Loucy (cell line): ENCODE measurements around the gene PSMA6.

ENCODE experiments used
- H2AFZ ChIP-seq: fragments of 200-600 bp; sonication (generic); 2 replicates; pipeline ENCODE4 v1.6.0; 2016; ENCODE audit warnings: antibody characterized with exemption, mild to moderate bottlenecking, low read length, moderate library complexity
- H3F3A ChIP-seq: fragments of 200-600 bp; 2 replicates; pipeline ENCODE4 v1.6.0; 2016; ENCODE audit warnings: antibody characterized with exemption, low read depth, mild to moderate bottlenecking
- H3K27me3 ChIP-seq: fragments of 200-600 bp; sonication (generic); 2 replicates; pipeline ENCODE4 v1.6.1; 2014; ENCODE audit warnings: low read length, mild to moderate bottlenecking; ENCODE audit not compliant: insufficient read depth, poor library complexity, severe bottlenecking
- H3K36me3 ChIP-seq: fragments of 200-600 bp; sonication (generic); 2 replicates; pipeline ENCODE4 v1.6.1; 2016; ENCODE audit warnings: low read length; ENCODE audit not compliant: insufficient read depth
- H3K4me1 ChIP-seq: fragments of 200-600 bp; sonication (generic); 2 replicates; pipeline ENCODE4 v1.5.1; 2014; ENCODE audit warnings: low read length, mild to moderate bottlenecking; ENCODE audit not compliant: insufficient read depth, poor library complexity, severe bottlenecking
- H3K4me2 ChIP-seq: fragments of 200-600 bp; sonication (generic); 2 replicates; pipeline ENCODE4 v1.6.0; 2014; ENCODE audit warnings: antibody characterized with exemption, low read length, low read depth, mild to moderate bottlenecking; ENCODE audit not compliant: poor library complexity, severe bottlenecking
- H3K4me3 ChIP-seq: fragments of 200-600 bp; sonication (generic); 2 replicates; pipeline ENCODE4 v1.5.1; 2014; ENCODE audit warnings: low read length, mild to moderate bottlenecking, mixed read lengths; ENCODE audit not compliant: poor library complexity, severe bottlenecking
- H3K79me2 ChIP-seq: fragments of 200-600 bp; sonication (generic); 2 replicates; pipeline ENCODE4 v1.6.1; 2014; ENCODE audit warnings: low read length; ENCODE audit not compliant: insufficient read depth
- H3K9ac ChIP-seq: fragments of 200-600 bp; sonication (generic); 2 replicates; pipeline ENCODE4 v1.6.0; 2014; ENCODE audit warnings: mild to moderate bottlenecking, low read depth, low read length, moderate library complexity; ENCODE audit not compliant: poor library complexity, severe bottlenecking
- H3K9me2 ChIP-seq: fragments of 200-600 bp; sonication (generic); replicated peaks from 2 replicates; pipeline ENCODE4 v1.6.1; 2016; ENCODE audit warnings: low read depth, low read length, mixed read lengths
- H3K9me3 ChIP-seq: fragments of 200-600 bp; sonication (generic); 2 replicates; pipeline ENCODE4 v1.6.1; 2014; ENCODE audit warnings: mild to moderate bottlenecking, antibody characterized with exemption, low read length, low read depth; ENCODE audit not compliant: insufficient read depth
- H4K20me1 ChIP-seq: fragments of 200-600 bp; sonication (generic); 2 replicates; pipeline ENCODE4 v1.6.0; 2014; ENCODE audit warnings: antibody characterized with exemption, low read length, mild to moderate bottlenecking; ENCODE audit not compliant: insufficient read depth, poor library complexity, severe bottlenecking
- EZH2phosphoT487 ChIP-seq: fragments of 200-600 bp; IDR thresholded peaks from 2 replicates; pipeline ENCODE4 v1.6.1; 2018; ENCODE audit warnings: antibody characterized with exemption, mild to moderate bottlenecking, moderate library complexity, borderline replicate concordance
- TF ChIP-seq, protein P1 (sequence below): fragments of 200-600 bp; sonication (generic); conservative IDR thresholded peaks from 2 replicates; pipeline ENCODE4 v1.5.1; 2014; ENCODE audit warnings: mild to moderate bottlenecking, antibody characterized with exemption, low read length

Gene PSMA6

DNA sequence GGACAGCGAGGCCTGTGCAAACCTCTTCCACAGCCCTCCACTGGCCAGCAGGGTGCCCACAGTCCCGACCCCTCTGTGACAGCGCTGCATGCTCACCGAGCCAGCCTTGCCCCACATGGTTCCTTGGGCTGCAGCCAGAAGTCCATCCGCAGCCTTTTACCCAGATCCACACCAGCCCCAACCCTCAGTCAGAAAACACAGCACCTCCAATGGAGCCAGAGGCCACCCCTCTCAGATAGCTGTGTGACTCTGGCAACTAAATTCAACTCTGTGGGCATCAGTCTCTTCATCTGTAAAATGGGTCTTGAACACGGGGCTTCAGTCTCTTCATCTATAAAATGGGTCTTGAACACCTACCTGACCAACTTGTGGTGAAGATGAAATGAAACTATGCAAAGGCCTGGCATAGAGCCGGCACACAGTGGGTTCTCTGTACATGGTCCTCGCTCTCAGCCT is 74.4 kb downstream of the PSMA6 start:
- Histone ChIP-seq H3F3A (no peaks in the 10 kb centered on the region), H3K4me2 (no peak overlapping the region), H3K4me1 (no peaks in the 10 kb centered on the region), H2AFZ (no peak overlapping the region), H3K9me2 (no peaks in the 10 kb centered on the region), H3K79me2 (no peaks in the 10 kb centered on the region), H4K20me1 (no peaks in the 10 kb centered on the region), H3K9me3 (no peaks in the 10 kb centered on the region), H3K9ac (no peak overlapping the region), H3K36me3 (no peaks in the 10 kb centered on the region), H3K4me3 (no peak overlapping the region), H3K27me3 (no peaks in the 10 kb centered on the region)
- TF ChIP-seq EZH2phosphoT487 = no peak
- TF ChIP-seq, protein P1, sequence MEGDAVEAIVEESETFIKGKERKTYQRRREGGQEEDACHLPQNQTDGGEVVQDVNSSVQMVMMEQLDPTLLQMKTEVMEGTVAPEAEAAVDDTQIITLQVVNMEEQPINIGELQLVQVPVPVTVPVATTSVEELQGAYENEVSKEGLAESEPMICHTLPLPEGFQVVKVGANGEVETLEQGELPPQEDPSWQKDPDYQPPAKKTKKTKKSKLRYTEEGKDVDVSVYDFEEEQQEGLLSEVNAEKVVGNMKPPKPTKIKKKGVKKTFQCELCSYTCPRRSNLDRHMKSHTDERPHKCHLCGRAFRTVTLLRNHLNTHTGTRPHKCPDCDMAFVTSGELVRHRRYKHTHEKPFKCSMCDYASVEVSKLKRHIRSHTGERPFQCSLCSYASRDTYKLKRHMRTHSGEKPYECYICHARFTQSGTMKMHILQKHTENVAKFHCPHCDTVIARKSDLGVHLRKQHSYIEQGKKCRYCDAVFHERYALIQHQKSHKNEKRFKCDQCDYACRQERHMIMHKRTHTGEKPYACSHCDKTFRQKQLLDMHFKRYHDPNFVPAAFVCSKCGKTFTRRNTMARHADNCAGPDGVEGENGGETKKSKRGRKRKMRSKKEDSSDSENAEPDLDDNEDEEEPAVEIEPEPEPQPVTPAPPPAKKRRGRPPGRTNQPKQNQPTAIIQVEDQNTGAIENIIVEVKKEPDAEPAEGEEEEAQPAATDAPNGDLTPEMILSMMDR = no peak

GRCh38 chr14:35367056-35367372 is 74.8 kb downstream of the PSMA6 start:
- H2AFZ ChIP-seq = no peak overlapping the region
- TF ChIP-seq, protein P1 = no peak
- no peak for TF ChIP-seq EZH2phosphoT487
- H3K9me2 ChIP-seq = no peaks in the 10 kb centered on the region
- H3K79me2 ChIP-seq = no peaks in the 10 kb centered on the region
- H3K36me3 ChIP-seq = no peaks in the 10 kb centered on the region
- no peaks in the 10 kb centered on the region for H3K4me1 ChIP-seq
- H3K27me3 ChIP-seq = no peaks in the 10 kb centered on the region
- no peak overlapping the region for H3K4me2 ChIP-seq
- no peak overlapping the region for H3K9ac ChIP-seq
- H3K9me3 ChIP-seq = no peaks in the 10 kb centered on the region
- no peaks in the 10 kb centered on the region for H3F3A ChIP-seq
- H4K20me1 ChIP-seq = no peaks in the 10 kb centered on the region
- H3K4me3 ChIP-seq = no peak overlapping the region
